Endothelial cell of umbilical vein (primary cell): ENCODE results near the gene WARS2.

Experiments
- CTCF ChIP-seq, 2 donors: IDR thresholded peaks; 1 replicate in 1 of 2; 2 replicates in 1 of 2; pipeline ENCODE4 v1.5.1; 2011; ENCODE audit warnings: low read length in 2 of 2, mild to moderate bottlenecking in 2 of 2, moderate library complexity in 2 of 2, control low read depth in 1 of 2, inconsistent platforms in 1 of 2, low read depth in 1 of 2; ENCODE audit not compliant: insufficient read depth in 1 of 2; ENCODE audit errors: extremely low read depth in 1 of 2
- EZH2 ChIP-seq: IDR thresholded peaks from 2 replicates; pipeline ENCODE4 v1.6.1; 2012; ENCODE audit warnings: borderline replicate concordance, low read depth, mild to moderate bottlenecking, moderate library complexity, low read length, inconsistent platforms; ENCODE audit not compliant: severe bottlenecking
- FOS ChIP-seq: IDR thresholded peaks from 2 replicates; pipeline ENCODE4 v1.6.1; 2011; ENCODE audit warnings: mild to moderate bottlenecking, low read length, moderate library complexity, borderline replicate concordance; ENCODE audit not compliant: insufficient read depth
- JUN ChIP-seq: IDR thresholded peaks from 2 replicates; pipeline ENCODE4 v1.6.1; 2011; ENCODE audit warnings: borderline replicate concordance, low read depth; ENCODE audit not compliant: insufficient read length, insufficient read depth
- MAX ChIP-seq: IDR thresholded peaks from 2 replicates; pipeline ENCODE4 v1.6.1; 2011; ENCODE audit not compliant: insufficient read depth, insufficient read length
- MYC ChIP-seq: IDR thresholded peaks from one replicate; pipeline ENCODE4 v1.6.1; 2011; ENCODE audit warnings: mild to moderate bottlenecking, low read depth, low read length
- POLR2A ChIP-seq: IDR thresholded peaks from 2 replicates; pipeline ENCODE4 v1.6.1; 2012; ENCODE audit warnings: low read depth, mild to moderate bottlenecking, control low read depth, low read length
- POLR2AphosphoS5 ChIP-seq: IDR thresholded peaks from 2 replicates; pipeline ENCODE4 v1.6.1; 2012; ENCODE audit warnings: low read depth, mild to moderate bottlenecking, control low read depth, low read length, moderate library complexity; ENCODE audit not compliant: insufficient read depth

GRCh38 chr1:118997225-118997624, 143.2 kb downstream of the WARS2 start:
- TF ChIP-seq CTCF (IDR thresholded peaks at IDR 0.05; ENCODE audit: extremely low read depth in 1 of 2, insufficient read depth in 1 of 2, low read depth in 1 of 2, low read length in 2 of 2) (no peak), FOS (no peak), POLR2A (no peak), POLR2AphosphoS5 (no peak), MAX (no peak), EZH2 (no peak), MYC (no peak), JUN (no peak)
